Mesenteric fat pad (tissue), 1 donor: ENCODE data around the gene PCDHB12. TPM values are rescaled to one million over a fixed set of nuclear protein-coding genes. Genes with fewer than 3 reads are reported as not detected.
"Not testable (repeated sequence)": the region's sequence is repeated elsewhere in the genome, so short reads cannot be mapped to it uniquely, and the experiment has no call there.

Source experiments
- DNase-seq: peaks from one replicate; pipeline ENCODE4 v3.0.0-alpha.2; 2020; ENCODE audit warnings: low spot score
- total RNA-seq: library from RNA; stranded (reverse); fragmentation: NEBNext Ultra II Directional; extraction: Animal tissue kit (Norgen Biotek cat#: 25700); gene quantifications from one replicate; pipeline ENCODE4 v1.2.1, GENCODE V29; 2021
- donor health status: DM: yes; HTN: yes; CAD: no.

PCDHB12 gene
- total RNA-seq, 1 donor from 2014 or later, result 3.3 TPM

- not testable (repeated sequence) for DNase-seq
Measured at GRCh38 chr5:141201646-141202045, 6.9 kb upstream of the PCDHB12 start.

GRCh38 chr5:141210281-141210680, 1.8 kb downstream of the PCDHB12 start:
- not testable (repeated sequence) for DNase-seq

GRCh38 chr5:141210849-141211248, 2.3 kb downstream of the PCDHB12 start:
- DNase-seq, result not testable (repeated sequence)

GRCh38 chr5:141213656-141214339, 5.3 kb downstream of the PCDHB12 start, which contains the start of gene PCDHB13:
Gene PCDHB13 (plus strand): TSS chr5:141213919. CDS start chr5:141214124, 205 bp downstream.
- DNase-seq, result not testable (repeated sequence)

GRCh38 chr5:141214583-141214982, 6.1 kb downstream of the PCDHB12 start:
- not testable (repeated sequence) for DNase-seq

GRCh38 chr5:141215504-141215903, 7.0 kb downstream of the PCDHB12 start:
- not testable (repeated sequence) for DNase-seq

- DNase-seq, result not testable (repeated sequence)
Measured at GRCh38 chr5:141216035-141216434, 7.5 kb downstream of the PCDHB12 start.

- DNase-seq, result no peak
Measured at GRCh38 chr5:141223112-141223783, 14.7 kb downstream of the PCDHB12 start, which contains the start of gene PCDHB14. Gene PCDHB14 (plus strand): TSS chr5:141223343. CDS start chr5:141223506, 163 bp downstream.

- DNase-seq, result not testable (repeated sequence)
Measured at GRCh38 chr5:141224844-141225243, 16.3 kb downstream of the PCDHB12 start.

- not testable (repeated sequence) for DNase-seq
Measured at GRCh38 chr5:141225421-141225820, 16.9 kb downstream of the PCDHB12 start.

- no peak for DNase-seq
Measured at GRCh38 chr5:141234109-141234667, 25.7 kb downstream of the PCDHB12 start.

GRCh38 chr5:141235922-141236321, 27.4 kb downstream of the PCDHB12 start:
- not testable (repeated sequence) for DNase-seq

- no peak for DNase-seq
Measured at GRCh38 chr5:141236516-141237313, 28.2 kb downstream of the PCDHB12 start.

- DNase-seq, result no peak
Measured at GRCh38 chr5:141241496-141241895, 33.0 kb downstream of the PCDHB12 start.

- no peak for DNase-seq
Measured at GRCh38 chr5:141245250-141245717, 36.8 kb downstream of the PCDHB12 start, which contains the start of gene PCDHB15. Gene PCDHB15 (plus strand): TSS chr5:141245395. CDS start chr5:141245579, 184 bp downstream.

- not testable (repeated sequence) for DNase-seq
Measured at GRCh38 chr5:141246971-141247370, 38.5 kb downstream of the PCDHB12 start.

GRCh38 chr5:141247434-141247833, 38.9 kb downstream of the PCDHB12 start:
- DNase-seq, result not testable (repeated sequence)

GRCh38 chr5:141250576-141250975, 42.1 kb downstream of the PCDHB12 start:
- DNase-seq, result no peak

GRCh38 chr5:141258464-141258863, 49.9 kb downstream of the PCDHB12 start:
- DNase-seq, result no peak

GRCh38 chr5:141258948-141259347, 50.4 kb downstream of the PCDHB12 start:
- DNase-seq, result no peak
